Body of pancreas (tissue), 4 donors: ENCODE measurements around the gene NCAN.

Source experiments
- POLR2A ChIP-seq, 3 donors: fragments of 450-650 bp; IDR thresholded peaks; one replicate each; pipeline ENCODE4 v1.6.1; 2016; ENCODE audit warnings: antibody characterized with exemption in 3 of 3, mild to moderate bottlenecking in 2 of 3
- TF ChIP-seq, protein P1 (sequence below), 7 experiments: fragments of 450-650 bp in 4 of 7; fragments of 200-600 bp in 3 of 7; sonication (generic) in 3 of 7; IDR thresholded peaks; one replicate each; pipeline ENCODE4 v1.5.1; 2016 to 2019; ENCODE audit warnings: antibody characterized with exemption in 7 of 7

GRCh38 chr19:19205416-19206410 is 6.0 kb upstream of the NCAN start:
- TF ChIP-seq, protein P1, sequence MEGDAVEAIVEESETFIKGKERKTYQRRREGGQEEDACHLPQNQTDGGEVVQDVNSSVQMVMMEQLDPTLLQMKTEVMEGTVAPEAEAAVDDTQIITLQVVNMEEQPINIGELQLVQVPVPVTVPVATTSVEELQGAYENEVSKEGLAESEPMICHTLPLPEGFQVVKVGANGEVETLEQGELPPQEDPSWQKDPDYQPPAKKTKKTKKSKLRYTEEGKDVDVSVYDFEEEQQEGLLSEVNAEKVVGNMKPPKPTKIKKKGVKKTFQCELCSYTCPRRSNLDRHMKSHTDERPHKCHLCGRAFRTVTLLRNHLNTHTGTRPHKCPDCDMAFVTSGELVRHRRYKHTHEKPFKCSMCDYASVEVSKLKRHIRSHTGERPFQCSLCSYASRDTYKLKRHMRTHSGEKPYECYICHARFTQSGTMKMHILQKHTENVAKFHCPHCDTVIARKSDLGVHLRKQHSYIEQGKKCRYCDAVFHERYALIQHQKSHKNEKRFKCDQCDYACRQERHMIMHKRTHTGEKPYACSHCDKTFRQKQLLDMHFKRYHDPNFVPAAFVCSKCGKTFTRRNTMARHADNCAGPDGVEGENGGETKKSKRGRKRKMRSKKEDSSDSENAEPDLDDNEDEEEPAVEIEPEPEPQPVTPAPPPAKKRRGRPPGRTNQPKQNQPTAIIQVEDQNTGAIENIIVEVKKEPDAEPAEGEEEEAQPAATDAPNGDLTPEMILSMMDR (IDR thresholded peaks at IDR 0.05), result no peak
- TF ChIP-seq POLR2A (IDR thresholded peaks at IDR 0.05), result no peak
